SK-N-SH (cell line): Measurements from ENCODE around the gene AHRR. TPM values are rescaled to one million over a fixed set of nuclear protein-coding genes. Genes with fewer than 3 reads are reported as not detected.

Source experiments
- CTCF ChIA-PET: fragments of 300-600, 350-600 bp; formaldehyde crosslinking; extraction: SDS; loops from one replicate; lab custom pipeline; 2021; lab: Yijun Ruan, JAX
- POLR2A ChIA-PET: fragments of 350-600 bp; sonication (Branson Sonifier 250); formaldehyde crosslinking; extraction: SDS; loops from one replicate; lab custom pipeline; 2020; ENCODE audit warnings: antibody characterized with exemption, inconsistent platforms; lab: Yijun Ruan, JAX
- DNase-seq: peaks from one replicate; pipeline ENCODE4 v3.0.0; 2012
- H2AFZ ChIP-seq: fragments of 200-600 bp; sonication (generic); 2 replicates; pipeline ENCODE4 v1.8.1; 2016; ENCODE audit warnings: antibody characterized with exemption, mild to moderate bottlenecking, low read depth
- H3F3A ChIP-seq: fragments of 200-600 bp; sonication (generic); replicated peaks from 2 replicates; pipeline ENCODE3; 2016; ENCODE audit warnings: antibody characterized with exemption, mild to moderate bottlenecking; ENCODE audit not compliant: insufficient read depth
- H3K27ac ChIP-seq, 2 experiments: fragments of 200-500 bp in 1 of 2; fragments of 200-600 bp in 1 of 2; sonication (Bioruptor generic) in 1 of 2; sonication (generic), shearing (Covaris generic) in 1 of 2; 2 replicates each; pipeline versions ENCODE4 v1.5.1 to v1.6.1; 2014 to 2016; ENCODE audit warnings: low read depth in 2 of 2, inconsistent platforms in 1 of 2, low read length in 1 of 2, mild to moderate bottlenecking in 1 of 2, mixed read lengths in 1 of 2
- H3K27me3 ChIP-seq: fragments of 200-600 bp; sonication (generic), shearing (Covaris generic); 2 replicates; pipeline ENCODE4 v1.6.1; 2016; ENCODE audit warnings: mixed run types; ENCODE audit not compliant: insufficient read depth
- H3K36me3 ChIP-seq, 2 experiments: fragments of 200-500 bp in 1 of 2; fragments of 200-600 bp in 1 of 2; sonication (Bioruptor generic) in 1 of 2; sonication (generic) in 1 of 2; replicated peaks in 1 of 2; 2 replicates each; pipeline versions ENCODE3 to v1.5.1; 2014 to 2016; ENCODE audit warnings: low read length in 1 of 2, mild to moderate bottlenecking in 1 of 2; ENCODE audit not compliant: insufficient read depth in 2 of 2, control insufficient read depth in 1 of 2
- H3K4me1 ChIP-seq, 2 experiments: fragments of 200-500 bp in 1 of 2; fragments of 200-600 bp in 1 of 2; sonication (Bioruptor generic) in 1 of 2; sonication (generic), shearing (Covaris generic) in 1 of 2; 2 replicates each; pipeline versions ENCODE4 v1.5.1 to v1.6.1; 2014 to 2016; ENCODE audit warnings: low read depth in 1 of 2, low read length in 1 of 2, mixed run types in 1 of 2; ENCODE audit not compliant: insufficient read depth in 2 of 2, control insufficient read depth in 1 of 2
- H3K4me2 ChIP-seq: fragments of 200-600 bp; sonication (generic), shearing (Covaris generic); 2 replicates; pipeline ENCODE4 v1.6.1; 2017; ENCODE audit warnings: mixed run types
- H3K4me3 ChIP-seq, 2 experiments: fragments of 200-500 bp in 1 of 2; fragments of 200-600 bp in 1 of 2; sonication (Bioruptor generic) in 1 of 2; sonication (generic), shearing (Covaris generic) in 1 of 2; 2 replicates each; pipeline versions ENCODE4 v1.5.1 to v1.8.1; 2014 to 2016; ENCODE audit warnings: low read depth in 2 of 2, inconsistent platforms in 1 of 2, low read length in 1 of 2, mild to moderate bottlenecking in 1 of 2, mixed read lengths in 1 of 2, moderate library complexity in 1 of 2
- H3K79me2 ChIP-seq: fragments of 200-600 bp; sonication (generic); 2 replicates; pipeline ENCODE4 v1.8.1; 2017; ENCODE audit warnings: mild to moderate bottlenecking; ENCODE audit not compliant: insufficient read depth
- H3K9ac ChIP-seq: fragments of 200-600 bp; sonication (generic); 2 replicates; pipeline ENCODE4 v1.6.1; 2017; ENCODE audit warnings: mixed run types
- H3K9me2 ChIP-seq: fragments of 200-600 bp; sonication (generic); 2 replicates; pipeline ENCODE4 v1.6.1; 2017; ENCODE audit warnings: mixed run types
- H3K9me3 ChIP-seq: fragments of 200-600 bp; sonication (generic); 2 replicates; pipeline ENCODE4 v1.6.1; 2017; ENCODE audit warnings: mixed run types, mild to moderate bottlenecking, moderate library complexity
- H4K20me1 ChIP-seq: fragments of 200-600 bp; sonication (generic); 2 replicates; pipeline ENCODE4 v1.6.1; 2017; ENCODE audit warnings: mild to moderate bottlenecking, mixed run types; ENCODE audit not compliant: insufficient read depth
- EP300 ChIP-seq, 2 experiments: IDR thresholded peaks; 2 replicates each; pipeline versions ENCODE4 v1.4.0 to v1.6.1; 2012; ENCODE audit warnings: borderline replicate concordance in 1 of 2, low read depth in 1 of 2, low read length in 1 of 2
- EZH2phosphoT487 ChIP-seq: fragments of 200-600 bp; sonication (generic); IDR thresholded peaks from 2 replicates; pipeline ENCODE4 v1.6.1; 2017; ENCODE audit warnings: low read depth, mixed run types, mild to moderate bottlenecking, antibody characterized with exemption, moderate library complexity, borderline replicate concordance
- FOXJ3 ChIP-seq: sonication (generic); formaldehyde crosslinking; IDR thresholded peaks from 2 replicates; pipeline ENCODE4 v1.5.1; 2020; ENCODE audit warnings: mild to moderate bottlenecking, missing genetic modification reagents
- FOXM1 ChIP-seq: IDR thresholded peaks from 2 replicates; pipeline ENCODE4 v1.4.0; 2012; ENCODE audit warnings: low read depth, mild to moderate bottlenecking
- GATA2 ChIP-seq: sonication (generic); formaldehyde crosslinking; IDR thresholded peaks from 2 replicates; pipeline ENCODE4 v1.5.0; 2020; ENCODE audit warnings: mild to moderate bottlenecking, missing genetic modification reagents
- MXI1 ChIP-seq: IDR thresholded peaks from 2 replicates; pipeline ENCODE4 v1.6.1; 2012; ENCODE audit warnings: mild to moderate bottlenecking, low read depth, low read length, improper control_type of control experiment
- NRF1 ChIP-seq: IDR thresholded peaks from 2 replicates; pipeline ENCODE4 v1.6.1; 2012; ENCODE audit warnings: low read depth, mild to moderate bottlenecking, low read length
- POLR2AphosphoS5 ChIP-seq: IDR thresholded peaks from 2 replicates; pipeline ENCODE4 v1.6.1; 2012; ENCODE audit warnings: low read depth, low read length
- RCOR1 ChIP-seq: fragments of 150-350 bp; IDR thresholded peaks from 2 replicates; pipeline ENCODE4 v1.6.1; 2017; ENCODE audit warnings: antibody characterized with exemption, low read length
- TCF12 ChIP-seq: IDR thresholded peaks from 2 replicates; pipeline ENCODE4 v1.4.0; 2012
- WGBS: methylation state at CpG from one replicate; pipeline ENCODE4 v1.1.6; 2017; ENCODE audit warnings: low lambda C conversion rate; 5-methylcytosine and 5-hydroxymethylcytosine counted together
- polyA plus RNA-seq, 3 experiments: library from polyadenylated mRNA; depleted of rRNA; stranded (reverse); fragments of >200 nt; gene quantifications; 2 replicates each; pipeline ENCODE4 v1.2.3, GENCODE V29; 2012
- TF ChIP-seq, protein P1 (sequence below): IDR thresholded peaks from 2 replicates; pipeline ENCODE4; 2012
- TF ChIP-seq, protein P2 (sequence below): IDR thresholded peaks from 2 replicates; pipeline ENCODE4 v1.4.0; 2012; ENCODE audit warnings: low read depth, borderline replicate concordance
- TF ChIP-seq, protein P3 (sequence below): fragments of 200-600 bp; sonication (generic); IDR thresholded peaks from 2 replicates; pipeline ENCODE4 v1.6.1; 2017; ENCODE audit warnings: antibody characterized with exemption, mild to moderate bottlenecking, moderate library complexity

The AHRR gene
- polyA plus RNA-seq, 1 of the 3 experiments (the other 2 are of a cell fraction) = 0.71 TPM

DNA sequence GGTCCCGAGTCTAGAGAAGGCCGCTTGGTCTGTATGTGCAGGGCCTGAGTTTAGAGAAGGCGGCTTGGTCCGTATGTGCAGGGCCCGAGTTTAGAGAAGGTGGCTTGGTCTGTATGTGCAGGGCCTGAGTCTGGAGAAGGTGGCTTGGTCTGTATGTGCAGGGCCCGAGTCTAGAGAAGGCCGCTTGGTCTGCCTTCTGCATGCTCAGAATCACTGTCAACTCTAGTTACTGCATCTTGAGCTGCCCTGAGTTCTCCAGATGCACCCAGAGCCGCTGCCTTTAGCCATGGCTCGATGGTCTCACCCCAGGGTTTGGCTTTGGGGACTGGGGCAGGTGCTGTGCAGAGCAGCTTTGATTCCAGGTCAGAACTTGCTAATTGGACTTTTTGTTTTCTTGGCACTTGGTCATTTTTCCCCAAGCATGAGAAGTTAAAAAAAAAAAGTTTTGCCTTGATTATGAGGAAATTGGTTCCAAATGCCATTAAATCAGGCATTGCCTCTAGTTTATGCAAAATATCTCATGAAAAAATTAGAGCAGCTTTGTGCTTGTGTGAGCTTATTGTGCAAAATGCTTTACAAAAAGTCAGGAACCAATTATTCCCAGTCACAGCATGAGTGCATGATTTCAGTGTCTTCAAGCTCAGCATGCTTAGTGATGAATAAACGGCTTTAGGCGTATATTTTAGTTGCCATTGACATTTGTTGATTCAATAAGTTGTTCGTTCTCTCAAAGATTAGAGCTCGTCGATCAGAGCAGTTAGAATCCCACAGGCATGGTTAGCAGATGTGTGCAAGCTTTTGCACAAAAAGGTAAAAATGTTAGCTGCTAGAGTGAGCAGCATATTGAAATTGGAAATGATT is 96.0 kb downstream of the AHRR start:
- no peak overlapping the region for H3K4me3 ChIP-seq
- peaks cover 0 to 3% of the 10 kb centered on the region in 2 experiments; a peak in 1 of 4 replicates for H3K4me1 ChIP-seq
- H4K20me1 ChIP-seq = no peaks in the 10 kb centered on the region
- CTCF ChIA-PET = interaction anchor here (2.9 kb wide), 1 partner anchor 13 kb away, joined by 18 read pairs; no protein-coding TSS in a partner anchor
- H3K27ac ChIP-seq = no peak overlapping the region
- H3K79me2 ChIP-seq = no peaks in the 10 kb centered on the region
- H3K27me3 ChIP-seq = no peaks in the 10 kb centered on the region
- H3K36me3 ChIP-seq = no peaks in the 10 kb centered on the region
- no peak overlapping the region for H3K4me2 ChIP-seq
- no peaks in the 10 kb centered on the region for H3K9me3 ChIP-seq
- H2AFZ ChIP-seq = no peak overlapping the region
- WGBS = 67% methylated on average over 13 of the region's 14 CpGs
- no peak overlapping the region for H3K9ac ChIP-seq
- H3K9me2 ChIP-seq = no peaks in the 10 kb centered on the region
- no peak for DNase-seq
- no peaks in the 10 kb centered on the region for H3F3A ChIP-seq
- TF ChIP-seq NRF1 = no peak
- POLR2A ChIA-PET = no interaction called here

DNA sequence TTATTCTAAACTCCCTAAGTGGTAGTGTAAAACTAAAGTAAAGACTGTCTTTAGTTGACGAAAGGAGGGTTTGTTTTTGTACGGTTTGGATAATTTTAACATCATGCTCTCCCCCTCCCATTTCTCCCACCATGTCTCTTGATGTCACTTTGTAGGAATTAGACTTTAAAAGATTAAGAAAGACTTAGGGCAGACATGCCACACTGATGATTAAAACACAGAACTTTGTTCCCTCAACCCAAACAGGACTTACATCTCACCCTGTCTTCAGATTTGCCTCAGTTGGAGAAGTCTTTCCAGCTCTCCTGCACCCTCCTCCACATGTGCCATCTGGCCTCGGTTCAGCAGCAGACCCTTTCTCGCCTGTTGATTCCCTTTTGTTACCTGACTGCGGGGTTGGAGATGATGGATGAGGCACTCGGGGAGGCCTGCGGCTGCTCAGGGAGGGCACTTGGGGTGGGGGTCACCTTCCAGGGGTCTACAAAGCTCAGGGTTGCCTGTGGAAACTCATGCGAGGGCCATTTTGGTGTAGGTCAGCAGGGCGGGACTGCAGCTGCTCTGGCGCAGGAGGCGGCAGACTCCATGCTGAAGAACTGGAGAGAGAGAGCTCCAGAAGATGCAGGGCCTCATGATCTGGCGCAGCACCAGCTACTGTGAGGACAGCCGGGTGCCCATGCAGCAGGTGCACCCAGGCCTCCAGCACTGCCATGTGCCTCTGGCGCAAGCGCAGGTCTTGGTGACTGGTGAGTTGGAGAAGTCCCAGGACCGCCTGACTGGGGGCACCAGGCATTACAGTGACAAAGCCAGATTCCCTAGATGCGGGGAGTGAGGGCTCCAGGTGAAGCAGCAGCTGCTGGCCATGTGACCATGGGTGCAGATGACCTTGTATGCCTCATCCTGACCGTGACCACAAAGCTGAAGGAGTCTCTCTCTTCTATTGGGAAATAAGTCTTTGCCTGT is 96.9 kb downstream of the AHRR start:
- H4K20me1 ChIP-seq = no peaks in the 10 kb centered on the region
- ChIA-PET CTCF (interaction anchor here (2.9 kb wide), 1 partner anchor 12 kb away, joined by 18 read pairs; no protein-coding TSS in a partner anchor), POLR2A (no interaction called here)
- no peak overlapping the region for H3K4me2 ChIP-seq
- peaks cover 0 to 2% of the 10 kb centered on the region in 2 experiments; a peak in 1 of 4 replicates for H3K4me1 ChIP-seq
- TF ChIP-seq, protein P1, sequence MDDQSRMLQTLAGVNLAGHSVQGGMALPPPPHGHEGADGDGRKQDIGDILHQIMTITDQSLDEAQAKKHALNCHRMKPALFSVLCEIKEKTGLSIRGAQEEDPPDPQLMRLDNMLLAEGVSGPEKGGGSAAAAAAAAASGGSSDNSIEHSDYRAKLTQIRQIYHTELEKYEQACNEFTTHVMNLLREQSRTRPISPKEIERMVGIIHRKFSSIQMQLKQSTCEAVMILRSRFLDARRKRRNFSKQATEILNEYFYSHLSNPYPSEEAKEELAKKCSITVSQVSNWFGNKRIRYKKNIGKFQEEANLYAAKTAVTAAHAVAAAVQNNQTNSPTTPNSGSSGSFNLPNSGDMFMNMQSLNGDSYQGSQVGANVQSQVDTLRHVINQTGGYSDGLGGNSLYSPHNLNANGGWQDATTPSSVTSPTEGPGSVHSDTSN = no peak
- TF ChIP-seq FOXM1 (no peak), MXI1 (no peak), GATA2 (CRISPR knock-in tag) (no peak), TCF12 (no peak), FOXJ3 (CRISPR knock-in tag) (no peak), RCOR1 (no peak), EZH2phosphoT487 (no peak), EP300 (IDR thresholded peaks at IDR 0.05; ENCODE audit: borderline replicate concordance in 1 of 2, low read depth in 1 of 2, low read length in 1 of 2) (no peak), POLR2AphosphoS5 (no peak)
- TF ChIP-seq, protein P2, sequence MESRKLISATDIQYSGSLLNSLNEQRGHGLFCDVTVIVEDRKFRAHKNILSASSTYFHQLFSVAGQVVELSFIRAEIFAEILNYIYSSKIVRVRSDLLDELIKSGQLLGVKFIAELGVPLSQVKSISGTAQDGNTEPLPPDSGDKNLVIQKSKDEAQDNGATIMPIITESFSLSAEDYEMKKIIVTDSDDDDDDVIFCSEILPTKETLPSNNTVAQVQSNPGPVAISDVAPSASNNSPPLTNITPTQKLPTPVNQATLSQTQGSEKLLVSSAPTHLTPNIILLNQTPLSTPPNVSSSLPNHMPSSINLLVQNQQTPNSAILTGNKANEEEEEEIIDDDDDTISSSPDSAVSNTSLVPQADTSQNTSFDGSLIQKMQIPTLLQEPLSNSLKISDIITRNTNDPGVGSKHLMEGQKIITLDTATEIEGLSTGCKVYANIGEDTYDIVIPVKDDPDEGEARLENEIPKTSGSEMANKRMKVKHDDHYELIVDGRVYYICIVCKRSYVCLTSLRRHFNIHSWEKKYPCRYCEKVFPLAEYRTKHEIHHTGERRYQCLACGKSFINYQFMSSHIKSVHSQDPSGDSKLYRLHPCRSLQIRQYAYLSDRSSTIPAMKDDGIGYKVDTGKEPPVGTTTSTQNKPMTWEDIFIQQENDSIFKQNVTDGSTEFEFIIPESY = no peak
- TF ChIP-seq, protein P3, sequence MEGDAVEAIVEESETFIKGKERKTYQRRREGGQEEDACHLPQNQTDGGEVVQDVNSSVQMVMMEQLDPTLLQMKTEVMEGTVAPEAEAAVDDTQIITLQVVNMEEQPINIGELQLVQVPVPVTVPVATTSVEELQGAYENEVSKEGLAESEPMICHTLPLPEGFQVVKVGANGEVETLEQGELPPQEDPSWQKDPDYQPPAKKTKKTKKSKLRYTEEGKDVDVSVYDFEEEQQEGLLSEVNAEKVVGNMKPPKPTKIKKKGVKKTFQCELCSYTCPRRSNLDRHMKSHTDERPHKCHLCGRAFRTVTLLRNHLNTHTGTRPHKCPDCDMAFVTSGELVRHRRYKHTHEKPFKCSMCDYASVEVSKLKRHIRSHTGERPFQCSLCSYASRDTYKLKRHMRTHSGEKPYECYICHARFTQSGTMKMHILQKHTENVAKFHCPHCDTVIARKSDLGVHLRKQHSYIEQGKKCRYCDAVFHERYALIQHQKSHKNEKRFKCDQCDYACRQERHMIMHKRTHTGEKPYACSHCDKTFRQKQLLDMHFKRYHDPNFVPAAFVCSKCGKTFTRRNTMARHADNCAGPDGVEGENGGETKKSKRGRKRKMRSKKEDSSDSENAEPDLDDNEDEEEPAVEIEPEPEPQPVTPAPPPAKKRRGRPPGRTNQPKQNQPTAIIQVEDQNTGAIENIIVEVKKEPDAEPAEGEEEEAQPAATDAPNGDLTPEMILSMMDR = no peak
- H3K36me3 ChIP-seq = no peaks in the 10 kb centered on the region
- no peaks in the 10 kb centered on the region for H3K9me3 ChIP-seq
- no peak overlapping the region for H2AFZ ChIP-seq
- H3K79me2 ChIP-seq = no peaks in the 10 kb centered on the region
- H3K9ac ChIP-seq = no peak overlapping the region
- H3K27me3 ChIP-seq = no peaks in the 10 kb centered on the region
- H3F3A ChIP-seq = no peaks in the 10 kb centered on the region
- 63% methylated on average over 11 of the region's 18 CpGs for WGBS
- no peak overlapping the region for H3K4me3 ChIP-seq
- no peak overlapping the region for H3K27ac ChIP-seq
- no peaks in the 10 kb centered on the region for H3K9me2 ChIP-seq
- no peak for DNase-seq
